MCF 10A (cell line): ENCODE results near the gene B3GNT9. TPM values are rescaled to one million over a fixed set of nuclear protein-coding genes. Genes with fewer than 3 reads are reported as not detected.

Experiments
- BruUV-seq: library from RNA; stranded (reverse); fragments of 400-500 nt; replicated peaks from 2 replicates; lab custom pipeline; 2021; lab: Mats Ljungman, UMichigan
- CTCF ChIA-PET: fragments of 300-600 bp; sonication (Branson Sonifier 250); formaldehyde crosslinking; extraction: SDS; loops from one replicate; lab custom pipeline; 2021; ENCODE audit warnings: antibody characterized with exemption, inconsistent platforms; lab: Yijun Ruan, JAX
- POLR2A ChIA-PET: fragments of 300-600, 350-650 bp; sonication (Branson Sonifier 250); formaldehyde crosslinking; extraction: SDS; loops from one replicate; lab custom pipeline; 2020; ENCODE audit warnings: antibody characterized with exemption, inconsistent platforms; lab: Yijun Ruan, JAX
- DNase-seq: peaks from one replicate; pipeline ENCODE4 v3.0.0-alpha.2; 2018; ENCODE audit not compliant: unreplicated experiment
- H3K27ac Mint-ChIP-seq: one replicate; pipeline ENCODE4 v1.8.0; 2022; ENCODE audit warnings: mild to moderate bottlenecking, low read depth, mixed read lengths; ENCODE audit not compliant: unreplicated experiment
- H3K27me3 Mint-ChIP-seq: one replicate; pipeline ENCODE4 v1.8.0; 2022; ENCODE audit warnings: mixed read lengths; ENCODE audit not compliant: insufficient read depth, unreplicated experiment
- H3K36me3 Mint-ChIP-seq: one replicate; pipeline ENCODE4 v1.8.0; 2022; ENCODE audit warnings: mild to moderate bottlenecking, moderate library complexity, mixed read lengths; ENCODE audit not compliant: insufficient read depth, unreplicated experiment
- H3K4me1 Mint-ChIP-seq: one replicate; pipeline ENCODE4 v1.8.0; 2022; ENCODE audit warnings: mixed read lengths; ENCODE audit not compliant: insufficient read depth, unreplicated experiment
- H3K4me3 Mint-ChIP-seq: one replicate; pipeline ENCODE4 v1.8.0; 2022; ENCODE audit warnings: mild to moderate bottlenecking, moderate library complexity, mixed read lengths; ENCODE audit not compliant: unreplicated experiment
- H3K9me3 Mint-ChIP-seq: one replicate; pipeline ENCODE4 v1.8.0; 2022; ENCODE audit warnings: mixed read lengths; ENCODE audit not compliant: unreplicated experiment
- intact Hi-C: fragments of 100-400 bp; cut with micrococcal nuclease; formaldehyde crosslinking; loops from 2 replicates; pipeline ENCODE4 v1.14.1; 2022
- total RNA-seq: library from RNA; stranded (reverse); gene quantifications from 2 replicates; pipeline ENCODE4 v1.2.3, GENCODE V29; 2022
- TF ChIP-seq, protein P1 (sequence below): fragments of 200-600 bp; IDR thresholded peaks from one replicate; pipeline ENCODE4 v1.8.0; 2022; ENCODE audit warnings: antibody characterized with exemption, mild to moderate bottlenecking; ENCODE audit not compliant: unreplicated experiment

Gene B3GNT9
- total RNA-seq, 1 experiment from 2014 or later = 0.84 TPM

DNA sequence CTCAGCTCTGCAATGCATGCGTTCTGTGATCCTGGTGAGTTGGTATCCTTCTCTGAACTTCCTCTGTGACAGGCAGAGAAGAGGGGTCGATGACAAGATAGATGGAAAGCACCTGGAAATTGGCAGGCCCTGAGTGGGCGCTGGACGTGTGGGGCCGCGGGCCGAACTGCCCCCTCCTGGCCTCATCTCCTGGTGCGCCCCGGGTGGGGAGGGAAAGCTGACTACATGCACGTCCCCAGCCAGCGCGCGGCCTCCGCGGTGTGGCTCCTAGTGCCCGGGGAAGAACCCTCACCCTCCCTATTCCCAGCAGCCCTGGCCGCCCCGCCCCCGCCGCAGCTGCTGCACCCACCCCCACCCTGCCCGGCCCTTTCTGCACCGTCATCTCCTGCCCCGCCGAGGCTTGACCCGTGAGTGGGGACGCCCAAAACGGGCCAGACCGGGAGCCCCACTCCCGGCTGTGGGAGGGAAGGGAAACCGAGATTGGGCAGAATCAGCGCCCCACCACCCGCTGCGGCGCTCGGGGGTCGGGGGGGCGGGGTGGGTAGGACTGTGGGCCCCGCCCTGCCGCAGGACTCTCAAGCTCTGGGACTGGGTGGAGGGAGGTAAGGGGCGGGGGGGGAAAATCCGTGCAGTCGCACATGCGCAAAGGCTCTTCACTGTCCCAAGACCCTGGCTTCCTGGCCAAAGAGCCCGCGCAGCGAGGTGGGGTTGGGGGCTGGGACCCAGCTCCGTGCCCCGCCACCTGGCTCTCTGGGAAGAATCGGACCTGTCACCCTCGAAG is 19.6 kb upstream of the B3GNT9 start, which contains the start of gene NOL3:
Gene NOL3 (plus strand): TSS at position 371 of the 781 bp plus-strand sequence.
- TF ChIP-seq, protein P1, sequence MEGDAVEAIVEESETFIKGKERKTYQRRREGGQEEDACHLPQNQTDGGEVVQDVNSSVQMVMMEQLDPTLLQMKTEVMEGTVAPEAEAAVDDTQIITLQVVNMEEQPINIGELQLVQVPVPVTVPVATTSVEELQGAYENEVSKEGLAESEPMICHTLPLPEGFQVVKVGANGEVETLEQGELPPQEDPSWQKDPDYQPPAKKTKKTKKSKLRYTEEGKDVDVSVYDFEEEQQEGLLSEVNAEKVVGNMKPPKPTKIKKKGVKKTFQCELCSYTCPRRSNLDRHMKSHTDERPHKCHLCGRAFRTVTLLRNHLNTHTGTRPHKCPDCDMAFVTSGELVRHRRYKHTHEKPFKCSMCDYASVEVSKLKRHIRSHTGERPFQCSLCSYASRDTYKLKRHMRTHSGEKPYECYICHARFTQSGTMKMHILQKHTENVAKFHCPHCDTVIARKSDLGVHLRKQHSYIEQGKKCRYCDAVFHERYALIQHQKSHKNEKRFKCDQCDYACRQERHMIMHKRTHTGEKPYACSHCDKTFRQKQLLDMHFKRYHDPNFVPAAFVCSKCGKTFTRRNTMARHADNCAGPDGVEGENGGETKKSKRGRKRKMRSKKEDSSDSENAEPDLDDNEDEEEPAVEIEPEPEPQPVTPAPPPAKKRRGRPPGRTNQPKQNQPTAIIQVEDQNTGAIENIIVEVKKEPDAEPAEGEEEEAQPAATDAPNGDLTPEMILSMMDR = no peak

DNA sequence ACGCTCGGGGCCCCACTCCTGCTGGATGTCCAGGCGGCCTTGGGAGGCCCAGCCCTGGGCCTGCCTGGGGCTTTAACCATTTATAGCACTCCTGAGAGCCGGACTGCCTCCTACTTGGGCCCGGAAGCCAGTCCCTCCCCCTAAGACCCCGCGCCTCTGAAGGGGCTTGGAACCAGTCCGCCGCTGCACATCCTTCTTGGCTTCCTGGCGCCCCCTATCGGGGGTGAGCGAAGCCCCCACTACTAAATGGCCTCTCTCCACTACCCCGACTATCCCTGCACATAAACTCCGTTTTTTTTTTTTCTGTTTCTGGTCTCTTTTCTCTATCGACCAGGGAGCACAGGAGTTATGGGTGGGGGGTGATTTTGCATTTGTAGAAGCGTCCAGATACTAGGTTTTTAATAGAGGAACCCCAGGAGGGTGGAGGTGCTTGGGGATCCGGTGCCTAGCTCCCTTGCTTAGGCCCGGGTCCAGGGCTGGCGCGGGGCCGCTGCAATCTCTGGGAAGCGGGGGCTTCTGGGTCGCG is 18.9 kb upstream of the B3GNT9 start:
- Mint-ChIP-seq H3K27ac (peak overlapping the region; percentile 90), H3K4me3 (peak overlapping the region; percentile 83), H3K36me3 (peaks cover 5% of the 10 kb centered on the region), H3K9me3 (no peaks in the 10 kb centered on the region), H3K27me3 (no peaks in the 10 kb centered on the region), H3K4me1 (peaks cover 32% of the 10 kb centered on the region)
- CTCF ChIA-PET = interaction anchor here (0.7 to 1.4 kb wide), 5 partner anchors 20 to 270 kb away, joined by 3 to 4 read pairs (median 3); partner anchors contain the start of gene TMEM208
- no peak for DNase-seq
- intact Hi-C loops = loop anchor here (1.0 kb wide), 1 partner anchor 8 kb away; no protein-coding TSS in a partner anchor
- TF ChIP-seq, protein P1 = peak; percentile 30
- POLR2A ChIA-PET = interaction anchor here (0.7 to 2.8 kb wide), 13 partner anchors 9 to 1067 kb away, joined by 3 to 51 read pairs (median 4); partner anchors contain the start of genes ELMO3, FBXL8, MATCAP1 and PDP2
- BruUV-seq = no TSS peak

More for the DNA sequence above, 19.6 kb upstream of the B3GNT9 start, which contains the start of gene NOL3:
- BruUV-seq = no TSS peak
- Mint-ChIP-seq H3K27me3 (no peaks in the 10 kb centered on the region), H3K4me1 (peaks cover 34% of the 10 kb centered on the region), H3K27ac (peak within 1 kb of the TSS; percentile 90), H3K4me3 (peak within 1 kb of the TSS; percentile 83), H3K36me3 (peaks cover 11% of the 10 kb centered on the region), H3K9me3 (no peaks in the 10 kb centered on the region)
- intact Hi-C loops = loop anchor here (1.0 kb wide), 1 partner anchor 9 kb away; no protein-coding TSS in a partner anchor
- CTCF ChIA-PET = interaction anchor here (0.7 to 1.4 kb wide), 5 partner anchors 11 to 208 kb away, joined by 3 to 4 read pairs (median 3); partner anchors contain the start of genes FBXL8, TMEM208 and TRADD
- POLR2A ChIA-PET = interaction anchor here (0.7 to 2.8 kb wide), 15 partner anchors 8 to 1067 kb away, joined by 3 to 51 read pairs (median 4); partner anchors contain the start of genes ELMO3, FBXL8, MATCAP1 and PDP2
- peak; percentile 77 for DNase-seq

DNA sequence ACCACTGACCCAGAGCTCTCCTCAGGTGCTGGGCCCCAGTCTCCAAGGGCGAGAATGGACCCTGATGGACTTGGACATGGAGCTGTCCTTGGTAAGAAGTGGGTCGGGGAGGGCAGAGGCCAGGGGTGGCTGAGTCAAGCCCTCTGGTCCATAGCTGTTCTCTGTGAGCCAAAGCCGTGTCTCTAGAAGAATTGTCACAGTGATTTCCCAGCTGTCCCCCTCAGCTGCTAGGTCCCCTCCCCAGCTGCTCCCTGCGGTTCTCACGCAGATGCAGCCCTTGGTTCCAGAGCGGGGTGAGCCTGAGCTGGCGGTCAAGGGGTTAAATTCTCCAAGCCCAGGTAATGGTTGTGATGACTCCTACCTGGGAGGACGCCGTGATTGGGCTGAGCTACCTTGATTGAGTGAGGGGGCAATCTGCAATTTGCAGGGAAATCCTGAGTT is 18.2 kb upstream of the B3GNT9 start:
- Mint-ChIP-seq H3K27me3 (no peaks in the 10 kb centered on the region), H3K36me3 (peaks cover 4% of the 10 kb centered on the region), H3K9me3 (no peaks in the 10 kb centered on the region), H3K27ac (no peak overlapping the region), H3K4me1 (peaks cover 32% of the 10 kb centered on the region), H3K4me3 (peak overlapping the region; percentile 83)
- ChIA-PET POLR2A (interaction anchor here (0.6 to 2.1 kb wide), 4 partner anchors 9 to 223 kb away, joined by 3 to 18 read pairs (median 4); partner anchors contain the start of genes FBXL8, MATCAP1 and TRADD), CTCF (interaction anchor here (0.6 to 1.4 kb wide), 4 partner anchors 38 to 269 kb away, joined by 3 to 4 read pairs (median 3); no protein-coding TSS in a partner anchor)
- DNase-seq = no peak
- intact Hi-C loops = no loop called here
- BruUV-seq = no TSS peak
- TF ChIP-seq, protein P1 = no peak
